HEK293T (cell line): ENCODE results near the gene PBXIP1.

Experiments used
- CTCF ChIA-PET: fragments of 350-600 bp; formaldehyde crosslinking; extraction: SDS; loops from one replicate; lab custom pipeline; 2021; ENCODE audit warnings: antibody characterized with exemption, inconsistent platforms; lab: Yijun Ruan, JAX
- POLR2A ChIA-PET: fragments of 350-600 bp; formaldehyde crosslinking; extraction: SDS; loops from one replicate; lab custom pipeline; 2020; ENCODE audit warnings: antibody characterized with exemption, inconsistent platforms; lab: Yijun Ruan, JAX
- DNase-seq: peaks from one replicate; pipeline ENCODE4 v3.0.0; 2012; ENCODE audit warnings: mixed read lengths; ENCODE audit errors: extremely low spot score
- ARNT ChIP-seq: fragments of 450-650 bp; IDR thresholded peaks from 2 replicates; pipeline ENCODE4 v1.6.1; 2017; ENCODE audit warnings: mild to moderate bottlenecking
- BHLHE40 ChIP-seq: fragments of 450-650 bp; IDR thresholded peaks from 2 replicates; pipeline ENCODE4 v1.6.1; 2016; ENCODE audit warnings: mild to moderate bottlenecking, moderate library complexity, borderline replicate concordance
- CTBP1 ChIP-seq: fragments of 450-650 bp; IDR thresholded peaks from 2 replicates; pipeline ENCODE4 v1.6.1; 2016; ENCODE audit warnings: borderline replicate concordance
- ELF4 ChIP-seq: fragments of 450-650 bp; IDR thresholded peaks from 2 replicates; pipeline ENCODE4 v1.6.1; 2017; ENCODE audit warnings: antibody characterized with exemption
- FOXA1 ChIP-seq: fragments of 450-650 bp; IDR thresholded peaks from 2 replicates; pipeline ENCODE4 v1.6.1; 2016; ENCODE audit warnings: mild to moderate bottlenecking
- FOXK2 ChIP-seq: fragments of 450-650 bp; IDR thresholded peaks from 2 replicates; pipeline ENCODE4 v1.6.1; 2016; ENCODE audit warnings: mild to moderate bottlenecking
- FOXM1 ChIP-seq: fragments of 450-650 bp; IDR thresholded peaks from 2 replicates; pipeline ENCODE4 v1.6.1; 2017; ENCODE audit warnings: mild to moderate bottlenecking, borderline replicate concordance
- HDGF ChIP-seq: fragments of 450-650 bp; IDR thresholded peaks from 2 replicates; pipeline ENCODE4 v1.6.1; 2017; ENCODE audit warnings: antibody characterized with exemption, borderline replicate concordance
- L3MBTL2 ChIP-seq: fragments of 450-650 bp; conservative IDR thresholded peaks from 2 replicates; pipeline ENCODE4 v1.6.1; 2016; ENCODE audit warnings: mild to moderate bottlenecking
- LEF1 ChIP-seq: fragments of 450-650 bp; IDR thresholded peaks from 2 replicates; pipeline ENCODE4 v1.6.1; 2017; ENCODE audit warnings: mild to moderate bottlenecking, borderline replicate concordance
- NFRKB ChIP-seq: fragments of 450-650 bp; IDR thresholded peaks from 2 replicates; pipeline ENCODE4 v1.6.1; 2016; ENCODE audit warnings: mild to moderate bottlenecking, moderate library complexity
- SP1 ChIP-seq: fragments of 450-650 bp; IDR thresholded peaks from 2 replicates; pipeline ENCODE4 v1.6.1; 2017
- SUZ12 ChIP-seq: fragments of 450-650 bp; IDR thresholded peaks from 2 replicates; pipeline ENCODE4 v1.6.1; 2016; ENCODE audit warnings: mild to moderate bottlenecking
- TARDBP ChIP-seq: fragments of 450-650 bp; IDR thresholded peaks from 2 replicates; pipeline ENCODE4 v1.6.1; 2016
- ZNF384 ChIP-seq: fragments of 450-650 bp; IDR thresholded peaks from 2 replicates; pipeline ENCODE4 v1.6.1; 2016
- TF ChIP-seq, protein P1 (sequence below): fragments of 450-650 bp; IDR thresholded peaks from 2 replicates; pipeline ENCODE4 v1.6.1; 2016

The PBXIP1 gene

DNA sequence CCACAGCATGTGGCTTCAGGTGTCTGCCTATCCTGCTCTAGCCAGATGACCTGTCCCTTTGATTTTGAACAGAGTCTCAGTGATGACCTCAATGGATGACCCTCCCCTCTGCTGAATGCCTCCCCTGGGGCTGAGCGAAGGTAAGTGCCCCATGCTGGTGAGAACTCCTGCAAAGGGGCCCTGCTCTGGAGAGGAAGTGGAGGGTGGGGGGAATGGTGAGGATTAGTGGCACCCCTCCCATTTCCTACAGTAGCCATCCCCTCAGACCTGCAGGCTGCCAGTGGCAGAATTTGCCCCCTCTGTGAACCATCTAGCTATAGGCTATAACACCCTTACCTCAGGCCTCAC is 15.7 kb downstream of the PBXIP1 start:
- DNase-seq, result no peak
- TF ChIP-seq, protein P1, sequence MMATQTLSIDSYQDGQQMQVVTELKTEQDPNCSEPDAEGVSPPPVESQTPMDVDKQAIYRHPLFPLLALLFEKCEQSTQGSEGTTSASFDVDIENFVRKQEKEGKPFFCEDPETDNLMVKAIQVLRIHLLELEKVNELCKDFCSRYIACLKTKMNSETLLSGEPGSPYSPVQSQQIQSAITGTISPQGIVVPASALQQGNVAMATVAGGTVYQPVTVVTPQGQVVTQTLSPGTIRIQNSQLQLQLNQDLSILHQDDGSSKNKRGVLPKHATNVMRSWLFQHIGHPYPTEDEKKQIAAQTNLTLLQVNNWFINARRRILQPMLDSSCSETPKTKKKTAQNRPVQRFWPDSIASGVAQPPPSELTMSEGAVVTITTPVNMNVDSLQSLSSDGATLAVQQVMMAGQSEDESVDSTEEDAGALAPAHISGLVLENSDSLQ, result no peak
- TF ChIP-seq LEF1 (no peak), TARDBP (no peak), FOXM1 (no peak), BHLHE40 (no peak), FOXK2 (no peak), FOXA1 (no peak), NFRKB (no peak), ELF4 (no peak), CTBP1 (no peak), L3MBTL2 (no peak), SP1 (no peak), SUZ12 (no peak), HDGF (no peak), ARNT (no peak), ZNF384 (no peak)
- ChIA-PET POLR2A (interaction anchor here (0.7 to 1.2 kb wide), 2 partner anchors 33 to 380 kb away, joined by 3 to 4 read pairs; no protein-coding TSS in a partner anchor), CTCF (interaction anchor here (0.9 kb wide), 2 partner anchors 11 to 33 kb away, joined by 3 to 4 read pairs; no protein-coding TSS in a partner anchor)

DNA sequence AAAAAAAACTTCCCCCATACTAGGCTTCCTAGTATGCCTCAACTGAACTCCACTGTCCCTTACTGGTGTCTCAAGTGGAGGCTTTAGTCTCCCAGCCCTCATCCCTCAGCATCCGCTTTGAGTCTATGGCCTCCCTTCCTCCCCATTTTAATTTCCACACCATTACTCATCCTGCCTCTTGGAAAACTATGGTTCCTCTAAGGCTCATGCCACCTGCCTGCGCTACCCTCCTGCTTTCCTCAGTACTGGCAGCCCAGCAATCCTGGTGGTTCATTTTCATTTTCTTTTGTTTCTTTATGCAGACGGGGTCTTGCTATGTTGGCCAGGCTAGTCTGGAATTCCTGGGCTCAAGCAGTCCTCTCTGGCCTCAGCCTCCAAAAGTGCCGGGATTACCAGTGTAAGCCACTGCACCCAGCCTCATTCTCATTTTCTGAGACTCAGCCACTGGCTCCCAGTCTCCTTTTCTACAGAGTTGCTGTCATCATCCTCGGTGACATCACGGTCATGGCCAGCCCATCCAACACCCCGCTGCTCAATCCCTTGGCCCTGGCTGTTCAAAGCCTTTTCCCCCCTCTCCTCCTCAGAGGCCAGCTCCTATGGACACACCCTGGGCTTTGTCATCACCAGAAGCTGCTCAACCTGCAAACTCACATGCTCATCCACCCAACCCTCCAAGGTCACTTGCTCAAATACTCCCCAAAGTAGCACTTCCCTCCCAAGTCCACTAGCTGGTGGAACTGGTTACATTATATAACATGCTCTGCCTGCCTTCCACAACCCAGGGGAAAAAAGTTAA is 17.1 kb downstream of the PBXIP1 start:
- no peak for TF ChIP-seq FOXK2
- no peak for TF ChIP-seq TARDBP
- TF ChIP-seq FOXM1, result no peak
- TF ChIP-seq CTBP1, result no peak
- TF ChIP-seq FOXA1, result no peak
- TF ChIP-seq BHLHE40, result no peak
- TF ChIP-seq ARNT, result no peak
- TF ChIP-seq NFRKB, result no peak
- TF ChIP-seq SUZ12, result no peak
- ChIA-PET POLR2A (interaction anchor here (1.1 to 3.2 kb wide), 2 partner anchors 17 to 61 kb away, joined by 3 to 18 read pairs; partner anchors contain the start of gene PBXIP1), CTCF (interaction anchor here (0.9 to 1.0 kb wide), 2 partner anchors 13 to 269 kb away, joined by 3 to 4 read pairs; no protein-coding TSS in a partner anchor)

DNA sequence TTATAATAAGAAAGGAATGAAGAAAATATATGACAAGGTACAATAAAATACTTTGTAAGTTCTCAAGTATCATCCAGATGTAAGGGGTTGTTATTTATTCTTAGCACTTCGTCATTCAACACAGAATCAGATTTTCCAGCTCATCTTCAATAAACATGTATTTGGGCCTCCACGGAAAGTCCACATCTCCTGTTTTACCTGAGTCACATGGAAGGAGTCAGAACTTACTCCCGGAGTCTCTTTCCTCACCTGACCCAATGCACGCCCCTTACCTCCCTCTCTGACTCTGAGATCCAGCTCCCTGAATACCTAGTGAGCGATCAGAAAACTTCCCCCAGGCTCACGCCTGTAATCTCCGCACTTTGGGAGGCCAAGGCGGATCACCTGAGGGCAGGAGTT is 17.9 kb downstream of the PBXIP1 start:
- TF ChIP-seq HDGF, result no peak
- TF ChIP-seq LEF1, result no peak
- no peak for TF ChIP-seq ZNF384
- no peak for TF ChIP-seq BHLHE40
- no peak for TF ChIP-seq SP1
- POLR2A ChIA-PET, result interaction anchor here (1.1 to 3.2 kb wide), 4 partner anchors 18 to 62 kb away, joined by 3 to 18 read pairs (median 8); partner anchors contain the start of genes PBXIP1 and SHC1
- DNase-seq, result no peak
- CTCF ChIA-PET, result interaction anchor here (0.6 kb wide), 1 partner anchor 269 kb away, joined by 3 read pairs; no protein-coding TSS in a partner anchor

More for the DNA sequence above, 17.1 kb downstream of the PBXIP1 start:
- DNase-seq, result no peak

DNA sequence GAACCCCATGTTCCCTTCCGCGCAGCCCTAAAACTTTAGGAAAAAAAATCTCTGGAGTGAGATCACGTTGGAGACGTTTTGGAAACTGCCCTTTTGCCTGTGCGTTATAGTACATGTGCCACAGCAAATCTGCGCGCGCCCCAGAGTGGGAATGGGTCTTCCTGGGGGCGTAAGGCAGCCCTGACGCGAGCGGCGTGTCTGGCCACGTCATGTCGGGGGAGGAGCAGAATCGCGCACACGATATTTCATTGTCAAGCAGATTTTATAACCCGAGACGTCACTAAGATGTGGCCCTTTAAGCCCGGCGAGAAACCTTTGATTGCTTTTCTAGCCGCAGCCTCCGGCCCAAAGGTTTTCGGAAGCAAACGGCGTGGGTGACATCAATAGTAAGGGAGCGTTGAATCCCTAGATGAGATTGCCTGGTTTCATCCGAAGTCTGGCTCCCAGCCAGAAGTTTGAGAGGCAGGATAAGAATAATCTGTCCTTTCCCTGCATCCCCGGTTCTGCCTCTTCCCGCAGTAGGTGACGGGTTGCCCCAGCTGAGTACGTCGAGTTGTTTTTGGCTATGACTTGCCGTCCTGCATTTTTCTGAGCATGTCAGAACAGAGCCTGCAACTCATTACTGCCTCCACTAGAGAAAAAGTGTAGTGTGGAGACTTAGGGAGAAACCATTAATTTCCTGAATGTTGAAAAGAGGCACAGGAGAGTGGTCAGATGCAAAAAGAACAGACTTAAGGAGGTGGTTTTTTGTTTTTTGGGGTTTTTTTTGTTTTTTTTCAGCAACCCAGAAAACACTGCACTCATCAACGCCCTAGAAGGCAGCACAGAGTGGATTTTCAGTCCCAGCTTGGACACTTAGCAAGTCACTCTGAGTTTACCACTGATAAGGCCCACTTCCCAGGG is 18.6 kb downstream of the PBXIP1 start:
- DNase-seq, result peak; percentile 95
- TF ChIP-seq BHLHE40 (peak; percentile 96), SUZ12 (no peak), L3MBTL2 (peak; percentile 22; the same call in 1 of the 2 replicates), NFRKB (no peak), FOXM1 (peak; percentile 62; the same call in 1 of the 2 replicates)
- TF ChIP-seq, protein P1, result peak; percentile 96
- CTCF ChIA-PET, result interaction anchor here (0.6 to 1.7 kb wide), 3 partner anchors 18 to 269 kb away, joined by 3 to 4 read pairs (median 3); partner anchors contain the start of genes PBXIP1 and SHC1
- POLR2A ChIA-PET, result interaction anchor here (0.8 to 3.2 kb wide), 19 partner anchors 8 to 327 kb away, joined by 3 to 18 read pairs (median 5); partner anchors contain the start of genes ADAM15, PBXIP1, PYGO2 and SHC1

DNA sequence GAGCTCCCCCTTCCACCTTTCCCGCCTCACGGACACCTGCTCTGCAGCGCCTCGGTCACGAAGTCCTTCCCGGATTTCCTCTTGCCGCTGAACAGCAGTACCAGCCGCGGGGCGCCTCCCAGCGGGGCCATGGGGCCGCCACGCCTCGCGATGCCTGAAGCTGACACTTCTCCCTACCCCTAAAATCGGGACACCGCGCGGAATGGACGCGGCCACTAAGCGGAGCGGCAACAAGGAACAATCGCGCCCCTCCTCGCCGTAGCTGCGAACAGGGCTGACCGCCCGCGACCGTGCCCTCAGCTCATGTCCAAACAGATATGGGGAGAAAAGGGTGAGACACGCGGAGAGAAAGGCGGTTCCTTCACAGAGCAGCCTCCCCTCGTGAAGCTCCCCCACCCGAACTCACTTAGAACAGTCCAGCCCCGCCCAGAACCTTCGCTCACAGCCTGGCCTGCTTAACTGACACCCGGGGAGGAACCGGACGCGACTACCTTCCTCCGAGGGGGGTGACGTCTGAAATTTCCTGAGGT is 19.3 kb downstream of the PBXIP1 start, which contains the start of gene PMVK:
TSS of gene PMVK (minus strand) at position 165 of the 530 bp plus-strand sequence. CDS start at position 131, 34 bp downstream.
- TF ChIP-seq BHLHE40 (no peak), FOXM1 (no peak; the same call in 1 of the 2 replicates), TARDBP (no peak), SP1 (no peak), FOXK2 (peak; percentile 74; the same call in 1 of the 2 replicates), L3MBTL2 (peak; percentile 100), LEF1 (no peak), NFRKB (no peak), CTBP1 (peak; percentile 24; the same call in 1 of the 2 replicates), SUZ12 (no peak), ARNT (no peak), ELF4 (peak; percentile 31; the same call in 1 of the 2 replicates), FOXA1 (no peak), ZNF384 (no peak), HDGF (no peak)
- TF ChIP-seq, protein P1, result no peak
- POLR2A ChIA-PET, result interaction anchor here (0.8 to 3.2 kb wide), 20 partner anchors 8 to 326 kb away, joined by 3 to 18 read pairs (median 5); partner anchors contain the start of genes ADAM15, PBXIP1, PYGO2 and SHC1
- CTCF ChIA-PET, result interaction anchor here (0.8 to 1.7 kb wide), 5 partner anchors 9 to 58 kb away, joined by 3 to 5 read pairs (median 4); partner anchors contain the start of genes PBXIP1 and PYGO2
- DNase-seq, result peak; percentile 96
